K562 (cell line): ENCODE data around the gene SDCBP2. TPM values are rescaled to one million over a fixed set of nuclear protein-coding genes. Genes with fewer than 3 reads are reported as not detected.

ENCODE experiments used
- CBFA2T2 ChIP-seq: fragments of 450-650 bp; conservative IDR thresholded peaks from 2 replicates; pipeline ENCODE4 v1.6.1; 2017; ENCODE audit warnings: mild to moderate bottlenecking
- CREB3 ChIP-seq: fragments of 450-650 bp; conservative IDR thresholded peaks from 2 replicates; pipeline ENCODE4 v1.6.1; 2016; ENCODE audit warnings: missing genetic modification characterization, low read depth, mild to moderate bottlenecking, missing compliant biosample characterization, moderate library complexity
- FOXJ3 ChIP-seq: sonication (generic); formaldehyde crosslinking; IDR thresholded peaks from 2 replicates; pipeline ENCODE4 v1.4.0; 2020; ENCODE audit warnings: mild to moderate bottlenecking, missing genetic modification reagents
- GTF2F1 ChIP-seq: IDR thresholded peaks from 2 replicates; pipeline ENCODE4 v1.6.1; 2011; ENCODE audit warnings: low read depth, low read length, improper control_type of control experiment
- RCOR1 ChIP-seq, 2 experiments: IDR thresholded peaks; 2 replicates each; pipeline ENCODE4 v1.6.1; 2012; ENCODE audit warnings: low read depth in 2 of 2, low read length in 2 of 2, borderline replicate concordance in 1 of 2, improper control_type of control experiment in 1 of 2
- ZBTB7A ChIP-seq: IDR thresholded peaks from 2 replicates; pipeline ENCODE4 v1.6.1; 2011; ENCODE audit warnings: low read depth, mild to moderate bottlenecking, low read length, moderate library complexity, borderline replicate concordance; ENCODE audit not compliant: control insufficient read depth
- ZNF239 ChIP-seq: fragments of 250-450 bp; sonication (Bioruptor Pico); IDR thresholded peaks from 2 replicates; pipeline ENCODE4 v1.4.0; 2020; ENCODE audit warnings: mild to moderate bottlenecking
- polyA plus RNA-seq, 8 experiments: library from polyadenylated mRNA; depleted of rRNA in 4 of 8; stranded (reverse) in 5 of 8; unstranded in 3 of 8; fragments of >200 nt; fragmentation: Nextera tagmentation in 2 of 8; fragmentation: Illumina TruSeq in 1 of 8; extraction: Ambion mirVana in 2 of 8; extraction: Trizol in 1 of 8; gene quantifications; 2 replicates each; pipeline versions ENCODE4 v1.2.1 to v1.2.3, GENCODE V29; 2011 to 2014; ENCODE audit warnings: inconsistent platforms in 1 of 8, missing spikeins in 1 of 8
- total RNA-seq, 7 experiments: library from RNA; depleted of rRNA in 6 of 7; stranded (reverse); fragments of >200 nt in 6 of 7; fragmentation: Illumina TruSeq in 2 of 7; extraction: Trizol in 2 of 7; gene quantifications; 2 replicates each; pipeline versions ENCODE4 v1.2.1 to v1.2.3, GENCODE V29; 2011 to 2021; ENCODE audit warnings: low replicate concordance in 1 of 7
- TF ChIP-seq, protein P1 (sequence below): fragments of 250-450 bp; sonication (Bioruptor Pico); IDR thresholded peaks from 2 replicates; pipeline ENCODE4 v1.5.0; 2022; ENCODE audit warnings: mild to moderate bottlenecking
- TF ChIP-seq, protein P2 (sequence below): fragments of 150-350 bp; IDR thresholded peaks from 2 replicates; pipeline ENCODE4 v1.6.1; 2014; ENCODE audit warnings: low read depth, mild to moderate bottlenecking, low read length, borderline replicate concordance
- TF ChIP-seq, protein P3 (sequence below), 2 experiments: IDR thresholded peaks in 1 of 2; conservative IDR thresholded peaks in 1 of 2; 2 replicates each; pipeline ENCODE4 v1.6.1; 2016; ENCODE audit warnings: low read depth in 2 of 2, mild to moderate bottlenecking in 1 of 2, missing compliant biosample characterization in 1 of 2, missing genetic modification characterization in 1 of 2, moderate library complexity in 1 of 2

SDCBP2 gene
- total and polyA plus RNA-seq, 9 of the 15 experiments (the other 6 are each of a cell fraction or from before 2014, with no cell fraction given), result 0.06 to 1.2 (median 0.80) TPM

GRCh38 chr20:1273366-1273765 lies 55.6 kb downstream of the SDCBP2 start (continued):
- TF ChIP-seq RCOR1 (IDR thresholded peaks at IDR 0.05; ENCODE audit: borderline replicate concordance in 1 of 2, low read depth in 2 of 2, low read length in 2 of 2) (no peak), FOXJ3 (CRISPR knock-in tag) (no peak), GTF2F1 (no peak), ZBTB7A (no peak), CREB3 (no peak), ZNF239 (no peak), CBFA2T2 (no peak)
- TF ChIP-seq, protein P1, sequence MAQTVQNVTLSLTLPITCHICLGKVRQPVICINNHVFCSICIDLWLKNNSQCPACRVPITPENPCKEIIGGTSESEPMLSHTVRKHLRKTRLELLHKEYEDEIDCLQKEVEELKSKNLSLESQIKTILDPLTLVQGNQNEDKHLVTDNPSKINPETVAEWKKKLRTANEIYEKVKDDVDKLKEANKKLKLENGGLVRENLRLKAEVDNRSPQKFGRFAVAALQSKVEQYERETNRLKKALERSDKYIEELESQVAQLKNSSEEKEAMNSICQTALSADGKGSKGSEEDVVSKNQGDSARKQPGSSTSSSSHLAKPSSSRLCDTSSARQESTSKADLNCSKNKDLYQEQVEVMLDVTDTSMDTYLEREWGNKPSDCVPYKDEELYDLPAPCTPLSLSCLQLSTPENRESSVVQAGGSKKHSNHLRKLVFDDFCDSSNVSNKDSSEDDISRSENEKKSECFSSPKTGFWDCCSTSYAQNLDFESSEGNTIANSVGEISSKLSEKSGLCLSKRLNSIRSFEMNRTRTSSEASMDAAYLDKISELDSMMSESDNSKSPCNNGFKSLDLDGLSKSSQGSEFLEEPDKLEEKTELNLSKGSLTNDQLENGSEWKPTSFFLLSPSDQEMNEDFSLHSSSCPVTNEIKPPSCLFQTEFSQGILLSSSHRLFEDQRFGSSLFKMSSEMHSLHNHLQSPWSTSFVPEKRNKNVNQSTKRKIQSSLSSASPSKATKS, result no peak
- TF ChIP-seq, protein P2, sequence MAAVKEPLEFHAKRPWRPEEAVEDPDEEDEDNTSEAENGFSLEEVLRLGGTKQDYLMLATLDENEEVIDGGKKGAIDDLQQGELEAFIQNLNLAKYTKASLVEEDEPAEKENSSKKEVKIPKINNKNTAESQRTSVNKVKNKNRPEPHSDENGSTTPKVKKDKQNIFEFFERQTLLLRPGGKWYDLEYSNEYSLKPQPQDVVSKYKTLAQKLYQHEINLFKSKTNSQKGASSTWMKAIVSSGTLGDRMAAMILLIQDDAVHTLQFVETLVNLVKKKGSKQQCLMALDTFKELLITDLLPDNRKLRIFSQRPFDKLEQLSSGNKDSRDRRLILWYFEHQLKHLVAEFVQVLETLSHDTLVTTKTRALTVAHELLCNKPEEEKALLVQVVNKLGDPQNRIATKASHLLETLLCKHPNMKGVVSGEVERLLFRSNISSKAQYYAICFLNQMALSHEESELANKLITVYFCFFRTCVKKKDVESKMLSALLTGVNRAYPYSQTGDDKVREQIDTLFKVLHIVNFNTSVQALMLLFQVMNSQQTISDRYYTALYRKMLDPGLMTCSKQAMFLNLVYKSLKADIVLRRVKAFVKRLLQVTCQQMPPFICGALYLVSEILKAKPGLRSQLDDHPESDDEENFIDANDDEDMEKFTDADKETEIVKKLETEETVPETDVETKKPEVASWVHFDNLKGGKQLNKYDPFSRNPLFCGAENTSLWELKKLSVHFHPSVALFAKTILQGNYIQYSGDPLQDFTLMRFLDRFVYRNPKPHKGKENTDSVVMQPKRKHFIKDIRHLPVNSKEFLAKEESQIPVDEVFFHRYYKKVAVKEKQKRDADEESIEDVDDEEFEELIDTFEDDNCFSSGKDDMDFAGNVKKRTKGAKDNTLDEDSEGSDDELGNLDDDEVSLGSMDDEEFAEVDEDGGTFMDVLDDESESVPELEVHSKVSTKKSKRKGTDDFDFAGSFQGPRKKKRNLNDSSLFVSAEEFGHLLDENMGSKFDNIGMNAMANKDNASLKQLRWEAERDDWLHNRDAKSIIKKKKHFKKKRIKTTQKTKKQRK, result no peak
- TF ChIP-seq, protein P3, sequence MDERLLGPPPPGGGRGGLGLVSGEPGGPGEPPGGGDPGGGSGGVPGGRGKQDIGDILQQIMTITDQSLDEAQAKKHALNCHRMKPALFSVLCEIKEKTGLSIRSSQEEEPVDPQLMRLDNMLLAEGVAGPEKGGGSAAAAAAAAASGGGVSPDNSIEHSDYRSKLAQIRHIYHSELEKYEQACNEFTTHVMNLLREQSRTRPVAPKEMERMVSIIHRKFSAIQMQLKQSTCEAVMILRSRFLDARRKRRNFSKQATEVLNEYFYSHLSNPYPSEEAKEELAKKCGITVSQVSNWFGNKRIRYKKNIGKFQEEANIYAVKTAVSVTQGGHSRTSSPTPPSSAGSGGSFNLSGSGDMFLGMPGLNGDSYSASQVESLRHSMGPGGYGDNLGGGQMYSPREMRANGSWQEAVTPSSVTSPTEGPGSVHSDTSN (CRISPR knock-in tag; IDR thresholded peaks at IDR 0.05; ENCODE audit: low read depth), result no peak
- TF ChIP-seq, protein P3 (tag; conservative IDR thresholded peaks at IDR 0.05; ENCODE audit: low read depth), result no peak
- TF ChIP-seq, all 486 proteins: peak for 0
